HepG2 (cell line): ENCODE measurements around the gene FAM118B. TPM values are rescaled to one million over a fixed set of nuclear protein-coding genes. Genes with fewer than 3 reads are reported as not detected.

Source experiments
- ATAC-seq: fragments of 200-7000 bp; cut with Tn5 transposase; 3 replicates; pipeline ENCODE4 v1.9.1; 2020; ENCODE audit warnings: mild to moderate bottlenecking, moderate library complexity
- BruUV-seq: library from RNA; stranded (reverse); fragments of 400-500 nt; replicated peaks from 2 replicates; lab custom pipeline; 2021; lab: Mats Ljungman, UMichigan
- CTCF ChIA-PET: fragments of 300-600 bp; formaldehyde crosslinking; extraction: SDS; loops from one replicate; lab custom pipeline; 2021; ENCODE audit warnings: low total read pairs, inconsistent platforms, low intra/inter-chr PET ratio; lab: Yijun Ruan, JAX
- POLR2A ChIA-PET: fragments of 350-600 bp; sonication (Branson Sonifier 250); formaldehyde crosslinking; loops from one replicate; lab custom pipeline; 2020; ENCODE audit warnings: antibody characterized with exemption, inconsistent platforms; lab: Yijun Ruan, JAX
- DNase-seq: peaks from one replicate; pipeline ENCODE4 v3.0.0-alpha.2; 2015; ENCODE audit warnings: low spot score
- FAIRE-seq: peaks from 3 replicates; lab custom pipeline; 2011; peaks lifted over from hg19 to GRCh38; lab: Jason Lieb, UNC
- H2AFZ ChIP-seq: one replicate; pipeline ENCODE4 v1.6.1; 2011; ENCODE audit warnings: low read length, inconsistent platforms
- H3K27ac ChIP-seq: fragments of 300-600 bp; 3 replicates; pipeline ENCODE4 v1.8.0; 2011; ENCODE audit warnings: mixed run types, mild to moderate bottlenecking, mixed read lengths, low read length, inconsistent platforms; ENCODE audit not compliant: insufficient read depth; ENCODE audit errors: extremely low read length
- H3K27me3 ChIP-seq, 2 experiments: fragments of 200-600 bp in 1 of 2; 2 replicates in 1 of 2; 3 replicates in 1 of 2; pipeline versions ENCODE4 v1.6.0 to v1.8.0; 2011; ENCODE audit warnings: low read length in 2 of 2, mild to moderate bottlenecking in 2 of 2, moderate library complexity in 2 of 2, inconsistent platforms in 1 of 2; ENCODE audit not compliant: insufficient read depth in 2 of 2, control insufficient read depth in 1 of 2
- H3K36me3 ChIP-seq, 2 experiments: fragments of 200-600 bp in 1 of 2; replicated peaks in 1 of 2; 2 replicates in 1 of 2; 3 replicates in 1 of 2; pipeline versions ENCODE4 v1.5.1 to v1.8.0; 2011; ENCODE audit warnings: low read length in 2 of 2, inconsistent platforms in 1 of 2; ENCODE audit not compliant: insufficient read depth in 2 of 2, control insufficient read depth in 1 of 2
- H3K4me1 ChIP-seq: 2 replicates; pipeline ENCODE4 v1.5.1; 2012; ENCODE audit warnings: low read length, inconsistent platforms; ENCODE audit not compliant: insufficient read depth
- H3K4me2 ChIP-seq: 2 replicates; pipeline ENCODE4 v1.6.0; 2011; ENCODE audit warnings: low read depth, low read length, inconsistent platforms
- H3K4me3 ChIP-seq, 3 experiments: fragments of 200-600 bp in 1 of 3; sonication (generic), shearing (Covaris generic) in 1 of 3; replicated peaks in 1 of 3; 2 replicates each; pipeline ENCODE4 v1.5.1; 2011 to 2016; ENCODE audit warnings: low read length in 3 of 3, inconsistent platforms in 2 of 3, low read depth in 2 of 3, mild to moderate bottlenecking in 2 of 3, control low read depth in 1 of 3, mixed read lengths in 1 of 3; ENCODE audit not compliant: insufficient read depth in 1 of 3
- H3K79me2 ChIP-seq: one replicate; pipeline ENCODE4 v1.6.1; 2011; ENCODE audit warnings: low read length, inconsistent platforms; ENCODE audit not compliant: insufficient read depth
- H3K9ac ChIP-seq: 2 replicates; pipeline ENCODE4 v1.6.0; 2011; ENCODE audit warnings: mild to moderate bottlenecking, low read depth, low read length, inconsistent platforms; ENCODE audit not compliant: insufficient read depth
- H3K9me3 ChIP-seq: 2 replicates; pipeline ENCODE4 v1.5.1; 2012; ENCODE audit warnings: mild to moderate bottlenecking, low read length
- H4K20me1 ChIP-seq: 2 replicates; pipeline ENCODE4 v1.6.0; 2011; ENCODE audit warnings: inconsistent platforms, mild to moderate bottlenecking, low read length, moderate library complexity; ENCODE audit not compliant: insufficient read depth
- ATF3 ChIP-seq: sonication (generic); formaldehyde crosslinking; IDR thresholded peaks from 2 replicates; pipeline ENCODE4 v1.4.0; 2020; ENCODE audit warnings: missing genetic modification reagents
- ATRX ChIP-seq: sonication (generic); formaldehyde crosslinking; IDR thresholded peaks from 2 replicates; pipeline ENCODE4 v1.4.0; 2020; ENCODE audit warnings: missing genetic modification reagents, borderline replicate concordance
- FOXA1 ChIP-seq, 2 experiments: fragments of 450-650 bp in 1 of 2; sonication (generic) in 1 of 2; formaldehyde crosslinking in 1 of 2; IDR thresholded peaks; 2 replicates each; pipeline versions ENCODE4 v1.4.0 to v1.6.1; 2016 to 2020; ENCODE audit warnings: missing genetic modification reagents in 1 of 2
- GATAD2A ChIP-seq: IDR thresholded peaks from 2 replicates; pipeline ENCODE4 v1.6.1; 2016
- GPN1 ChIP-seq: sonication (generic); formaldehyde crosslinking; IDR thresholded peaks from 2 replicates; pipeline ENCODE4 v1.5.1; 2020; ENCODE audit warnings: missing genetic modification reagents, borderline replicate concordance
- HOXA9 ChIP-seq: sonication (generic); formaldehyde crosslinking; IDR thresholded peaks from 2 replicates; pipeline ENCODE4 v1.8.1; 2022; ENCODE audit warnings: missing genetic modification reagents, mild to moderate bottlenecking, moderate library complexity, borderline replicate concordance
- KLF12 ChIP-seq: sonication (generic); formaldehyde crosslinking; IDR thresholded peaks from 2 replicates; pipeline ENCODE4 v1.4.0; 2020; ENCODE audit warnings: missing genetic modification reagents, borderline replicate concordance
- MIXL1 ChIP-seq: IDR thresholded peaks from 2 replicates; pipeline ENCODE4 v1.6.1; 2016
- REXO4 ChIP-seq: sonication (generic); formaldehyde crosslinking; IDR thresholded peaks from 2 replicates; pipeline ENCODE4 v1.8.0; 2022; ENCODE audit warnings: missing genetic modification reagents, mild to moderate bottlenecking, borderline replicate concordance
- SIN3A ChIP-seq: IDR thresholded peaks from 2 replicates; pipeline ENCODE4 v1.6.1; 2011; ENCODE audit warnings: low read depth, mild to moderate bottlenecking, control low read depth, low read length, borderline replicate concordance
- TBP ChIP-seq: sonication (generic); formaldehyde crosslinking; IDR thresholded peaks from 2 replicates; pipeline ENCODE4 v1.5.0; 2020; ENCODE audit warnings: missing genetic modification reagents
- ZFYVE20 ChIP-seq: sonication (generic); formaldehyde crosslinking; IDR thresholded peaks from 2 replicates; pipeline ENCODE4 v1.8.0; 2023; ENCODE audit warnings: low read depth, mild to moderate bottlenecking, moderate library complexity, missing genetic modification reagents, borderline replicate concordance
- ZNF350 ChIP-seq: sonication (generic); formaldehyde crosslinking; IDR thresholded peaks from 2 replicates; pipeline ENCODE4 v1.4.0; 2020; ENCODE audit warnings: mild to moderate bottlenecking, low read depth, missing genetic modification reagents, borderline replicate concordance
- ZNF547 ChIP-seq: sonication (generic); formaldehyde crosslinking; IDR thresholded peaks from 2 replicates; pipeline ENCODE4 v1.5.1; 2020; ENCODE audit warnings: mild to moderate bottlenecking, missing genetic modification reagents
- ZNF672 ChIP-seq: sonication (generic); formaldehyde crosslinking; IDR thresholded peaks from 2 replicates; pipeline ENCODE4 v1.8.1; 2022; ENCODE audit warnings: missing genetic modification reagents
- ZNF747 ChIP-seq: sonication (generic); formaldehyde crosslinking; IDR thresholded peaks from 2 replicates; pipeline ENCODE4 v1.8.1; 2023; ENCODE audit warnings: missing genetic modification reagents, mild to moderate bottlenecking, borderline replicate concordance
- ZNF879 ChIP-seq: sonication (generic); formaldehyde crosslinking; IDR thresholded peaks from 2 replicates; pipeline ENCODE4 v1.8.1; 2023; ENCODE audit warnings: missing genetic modification reagents
- WGBS: methylation state at CpG from one replicate; pipeline ENCODE4 v1.1.6; 2017; ENCODE audit warnings: low lambda C conversion rate; 5-methylcytosine and 5-hydroxymethylcytosine counted together
- in situ Hi-C: cut with HindIII; loops from 2 replicates; pipeline ENCODE4 v1.10.0; 2017; ENCODE audit warnings: low pct_unique_long_range_greater_than_20kb; ENCODE audit not compliant: extremely low pct_ligation_motif_present
- intact Hi-C: fragments of 100-400 bp; cut with micrococcal nuclease; formaldehyde crosslinking; loops from one replicate; pipeline ENCODE4 v1.10.0; 2022; ENCODE audit not compliant: unreplicated experiment
- polyA plus RNA-seq, 8 experiments: library from polyadenylated mRNA; depleted of rRNA in 3 of 8; stranded (reverse) in 7 of 8; unstranded in 1 of 8; fragments of >200 nt; fragmentation: Illumina TruSeq in 4 of 8; extraction: Trizol in 4 of 8; gene quantifications; 2 replicates each; pipeline versions ENCODE4 v1.2.1 to v1.2.3, GENCODE V29; 2011 to 2016; ENCODE audit warnings: low read depth in 4 of 8, missing spikeins in 1 of 8, mixed read lengths in 1 of 8; ENCODE audit not compliant: insufficient read depth in 1 of 8
- total RNA-seq, 5 experiments: library from RNA; depleted of rRNA; stranded (reverse); fragments of >200 nt; fragmentation: Illumina TruSeq; extraction: Trizol; gene quantifications; 2 replicates each; pipeline ENCODE4 v1.2.3, GENCODE V29; 2016; ENCODE audit warnings: low read depth in 1 of 5

Gene FAM118B
- total and polyA plus RNA-seq, 2 of the 13 experiments (the other 11 are each of a cell fraction or from before 2014, with no cell fraction given), result 10.2 to 25.7 TPM

- Histone ChIP-seq H4K20me1 (no peaks in the 10 kb centered on the region), H3K79me2 (no peaks in the 10 kb centered on the region), H2AFZ (no peak overlapping the region), H3K36me3 (peaks cover 33 to 86% of the 10 kb centered on the region in 2 experiments), H3K27me3 (no peaks in the 10 kb centered on the region), H3K4me2 (no peak overlapping the region), H3K4me1 (peaks cover 14% of the 10 kb centered on the region; the same call in 1 of the 2 replicates), H3K27ac (no peak overlapping the region), H3K9ac (no peak overlapping the region), H3K9me3 (no peaks in the 10 kb centered on the region), H3K4me3 (no peak overlapping the region)
- POLR2A ChIA-PET, result interaction anchor here (1.2 kb wide), 1 partner anchor 10 kb away, joined by 3 read pairs; no protein-coding TSS in a partner anchor
- DNase-seq (no peak), FAIRE-seq (no peak), ATAC-seq (no peak; the same call in 2 of the 3 replicates)
- WGBS, result 83% methylated on average over 7 of the region's 8 CpGs
- in situ Hi-C loops, result loop anchor here (25.0 kb wide), 1 partner anchor 566 kb away; the partner anchor contains the start of gene CHEK1
- CTCF ChIA-PET, result no interaction called here
- no TSS peak for BruUV-seq
- intact Hi-C loops, result no loop called here
- TF ChIP-seq SIN3A (no peak), HOXA9 (CRISPR knock-in tag) (no peak), REXO4 (CRISPR knock-in tag) (no peak), ZNF350 (no peak), GPN1 (no peak), ZNF547 (CRISPR knock-in tag) (no peak), ATRX (CRISPR knock-in tag) (no peak), KLF12 (no peak), ZNF747 (CRISPR knock-in tag) (no peak), ZNF879 (CRISPR knock-in tag) (no peak), ZNF672 (CRISPR knock-in tag) (no peak), FOXA1 (IDR thresholded peaks at IDR 0.05) (no peak), FOXA1 (CRISPR knock-in tag; IDR thresholded peaks at IDR 0.05) (no peak), ZFYVE20 (CRISPR knock-in tag) (no peak), GATAD2A (CRISPR knock-in tag) (no peak), TBP (CRISPR knock-in tag) (no peak), ATF3 (CRISPR knock-in tag) (no peak), MIXL1 (no peak)
These were observed 8.8 kb upstream of the FAM118B start for GRCh38 chr11:126202646-126203359.
